ENCODE results near the gene DNAL4.
A peak's percentile ranks its signal among the peaks of the same experiment; 100 is the strongest.

Gene DNAL4

GRCh38 chr22:38828191-38828590 is 34.2 kb upstream of the DNAL4 start:
- peaks cover 0 to 2% (median 0%) of the 10 kb centered on the region in 5 experiments for H3K27me3 ChIP-seq (replicated peaks in 2 of 5; ENCODE audit: control insufficient read depth in 4 of 5, insufficient read depth in 5 of 5, low read length in 4 of 5)
- H3K4me1 ChIP-seq (ENCODE audit: control extremely low read depth in 1 of 4, control insufficient read depth in 4 of 4, insufficient read depth in 4 of 4, low read length in 3 of 4) = no peaks in the 10 kb centered on the region
- 86% methylated on average over 11 of the region's 11 CpGs for WGBS (ENCODE audit: insufficient coverage)
- DNase-seq = no peak
- H3K36me3 ChIP-seq (ENCODE audit: control insufficient read depth in 4 of 4, insufficient read depth in 4 of 4, low read length in 3 of 4) = no peaks in the 10 kb centered on the region
- ChIA-PET CTCF (interaction anchor here (0.8 to 1.7 kb wide), 4 partner anchors 10 to 174 kb away, joined by 3 to 6 read pairs (median 3); no protein-coding TSS in a partner anchor), POLR2A (no interaction called here)
- no peak overlapping the region for H3K27ac ChIP-seq (ENCODE audit: insufficient read depth in 1 of 2, low read depth in 1 of 2, low read length in 2 of 2, poor library complexity in 1 of 2, severe bottlenecking in 2 of 2)
- H3K4me3 ChIP-seq (ENCODE audit: control insufficient read depth in 1 of 7, extremely low read depth in 1 of 7, insufficient read depth in 4 of 7, low read depth in 2 of 7, low read length in 6 of 7) = no peak overlapping the region
- no peaks in the 10 kb centered on the region for H3K9me3 ChIP-seq (ENCODE audit: control extremely low read depth in 1 of 5, control insufficient read depth in 4 of 5, insufficient read depth in 2 of 5, low read depth in 1 of 5, low read length in 4 of 5)

- ChIA-PET CTCF (interaction anchor here (0.5 to 1.7 kb wide), 4 partner anchors 10 to 42 kb away, joined by 3 to 6 read pairs (median 4); no protein-coding TSS in a partner anchor), POLR2A (no interaction called here)
- H3K36me3 ChIP-seq (ENCODE audit: control insufficient read depth in 4 of 4, insufficient read depth in 4 of 4, low read length in 3 of 4) = no peaks in the 10 kb centered on the region
- H3K9me3 ChIP-seq (ENCODE audit: control extremely low read depth in 1 of 5, control insufficient read depth in 4 of 5, insufficient read depth in 2 of 5, low read depth in 1 of 5, low read length in 4 of 5) = no peaks in the 10 kb centered on the region
- H3K27ac ChIP-seq (ENCODE audit: insufficient read depth in 1 of 2, low read depth in 1 of 2, low read length in 2 of 2, poor library complexity in 1 of 2, severe bottlenecking in 2 of 2) = no peak overlapping the region
- H3K4me1 ChIP-seq (ENCODE audit: control extremely low read depth in 1 of 4, control insufficient read depth in 4 of 4, insufficient read depth in 4 of 4, low read length in 3 of 4) = no peaks in the 10 kb centered on the region
- DNase-seq = no peak
- H3K27me3 ChIP-seq (replicated peaks in 2 of 5; ENCODE audit: control insufficient read depth in 4 of 5, insufficient read depth in 5 of 5, low read length in 4 of 5) = peaks cover 0 to 2% (median 0%) of the 10 kb centered on the region in 5 experiments
- H3K4me3 ChIP-seq (ENCODE audit: control insufficient read depth in 1 of 7, extremely low read depth in 1 of 7, insufficient read depth in 4 of 7, low read depth in 2 of 7, low read length in 6 of 7) = no peak overlapping the region
Observed at GRCh38 chr22:38827510-38827909, 33.6 kb upstream of the DNAL4 start.

- Histone ChIP-seq H3K4me1 (ENCODE audit: control extremely low read depth in 1 of 4, control insufficient read depth in 4 of 4, insufficient read depth in 4 of 4, low read length in 3 of 4) (no peaks in the 10 kb centered on the region), H3K27me3 (replicated peaks in 2 of 5; ENCODE audit: control insufficient read depth in 4 of 5, insufficient read depth in 5 of 5, low read length in 4 of 5) (peaks cover 0 to 2% (median 0%) of the 10 kb centered on the region in 5 experiments), H3K4me3 (ENCODE audit: control insufficient read depth in 1 of 7, extremely low read depth in 1 of 7, insufficient read depth in 4 of 7, low read depth in 2 of 7, low read length in 6 of 7) (no peak overlapping the region), H3K36me3 (ENCODE audit: control insufficient read depth in 4 of 4, insufficient read depth in 4 of 4, low read length in 3 of 4) (no peaks in the 10 kb centered on the region), H3K27ac (ENCODE audit: insufficient read depth in 1 of 2, low read depth in 1 of 2, low read length in 2 of 2, poor library complexity in 1 of 2, severe bottlenecking in 2 of 2) (no peak overlapping the region), H3K9me3 (ENCODE audit: control extremely low read depth in 1 of 5, control insufficient read depth in 4 of 5, insufficient read depth in 2 of 5, low read depth in 1 of 5, low read length in 4 of 5) (no peaks in the 10 kb centered on the region)
- ChIA-PET CTCF (interaction anchor here (1.2 to 2.2 kb wide), 3 partner anchors 10 to 57 kb away, joined by 3 to 8 read pairs (median 4); no protein-coding TSS in a partner anchor), POLR2A (no interaction called here)
- DNase-seq = no peak
- WGBS (ENCODE audit: insufficient coverage) = 100% methylated on average over 1 of the region's 5 CpGs
Observed at GRCh38 chr22:38826801-38827200, 32.9 kb upstream of the DNAL4 start.

GRCh38 chr22:38826386-38826785 is 32.4 kb upstream of the DNAL4 start:
- Histone ChIP-seq H3K4me3 (ENCODE audit: control insufficient read depth in 1 of 7, extremely low read depth in 1 of 7, insufficient read depth in 4 of 7, low read depth in 2 of 7, low read length in 6 of 7) (no peak overlapping the region), H3K36me3 (ENCODE audit: control insufficient read depth in 4 of 4, insufficient read depth in 4 of 4, low read length in 3 of 4) (no peaks in the 10 kb centered on the region), H3K4me1 (ENCODE audit: control extremely low read depth in 1 of 4, control insufficient read depth in 4 of 4, insufficient read depth in 4 of 4, low read length in 3 of 4) (no peaks in the 10 kb centered on the region), H3K27ac (ENCODE audit: insufficient read depth in 1 of 2, low read depth in 1 of 2, low read length in 2 of 2, poor library complexity in 1 of 2, severe bottlenecking in 2 of 2) (no peak overlapping the region), H3K9me3 (ENCODE audit: control extremely low read depth in 1 of 5, control insufficient read depth in 4 of 5, insufficient read depth in 2 of 5, low read depth in 1 of 5, low read length in 4 of 5) (no peaks in the 10 kb centered on the region), H3K27me3 (replicated peaks in 2 of 5; ENCODE audit: control insufficient read depth in 4 of 5, insufficient read depth in 5 of 5, low read length in 4 of 5) (peaks cover 0 to 2% (median 0%) of the 10 kb centered on the region in 5 experiments)
- ChIA-PET CTCF (interaction anchor here (1.4 to 2.2 kb wide), 3 partner anchors 8 to 57 kb away, joined by 3 to 8 read pairs (median 4); no protein-coding TSS in a partner anchor), POLR2A (no interaction called here)
- no peak for DNase-seq
- WGBS (ENCODE audit: insufficient coverage) = 86% methylated on average over 12 of the region's 16 CpGs

GRCh38 chr22:38824585-38824984 is 30.6 kb upstream of the DNAL4 start:
- WGBS (ENCODE audit: insufficient coverage) = 25% methylated on average over 2 of the region's 4 CpGs
- POLR2A ChIA-PET = no interaction called here
- Histone ChIP-seq H3K4me3 (ENCODE audit: control insufficient read depth in 1 of 7, extremely low read depth in 1 of 7, insufficient read depth in 4 of 7, low read depth in 2 of 7, low read length in 6 of 7) (no peak overlapping the region), H3K27ac (ENCODE audit: insufficient read depth in 1 of 2, low read depth in 1 of 2, low read length in 2 of 2, poor library complexity in 1 of 2, severe bottlenecking in 2 of 2) (no peak overlapping the region), H3K27me3 (replicated peaks in 2 of 5; ENCODE audit: control insufficient read depth in 4 of 5, insufficient read depth in 5 of 5, low read length in 4 of 5) (no peaks in the 10 kb centered on the region), H3K36me3 (ENCODE audit: control insufficient read depth in 4 of 4, insufficient read depth in 4 of 4, low read length in 3 of 4) (no peaks in the 10 kb centered on the region), H3K4me1 (ENCODE audit: control extremely low read depth in 1 of 4, control insufficient read depth in 4 of 4, insufficient read depth in 4 of 4, low read length in 3 of 4) (no peaks in the 10 kb centered on the region), H3K9me3 (ENCODE audit: control extremely low read depth in 1 of 5, control insufficient read depth in 4 of 5, insufficient read depth in 2 of 5, low read depth in 1 of 5, low read length in 4 of 5) (no peaks in the 10 kb centered on the region)
- peak; percentile 78 to 92 (median 89) for DNase-seq
- CTCF ChIA-PET = interaction anchor here (0.6 to 2.2 kb wide), 5 partner anchors 9 to 481 kb away, joined by 3 to 8 read pairs (median 3); no protein-coding TSS in a partner anchor

GRCh38 chr22:38823637-38824036 is 29.7 kb upstream of the DNAL4 start:
- no peak for DNase-seq
- Histone ChIP-seq H3K4me3 (ENCODE audit: control insufficient read depth in 1 of 7, extremely low read depth in 1 of 7, insufficient read depth in 4 of 7, low read depth in 2 of 7, low read length in 6 of 7) (no peak overlapping the region), H3K9me3 (ENCODE audit: control extremely low read depth in 1 of 5, control insufficient read depth in 4 of 5, insufficient read depth in 2 of 5, low read depth in 1 of 5, low read length in 4 of 5) (no peaks in the 10 kb centered on the region), H3K36me3 (ENCODE audit: control insufficient read depth in 4 of 4, insufficient read depth in 4 of 4, low read length in 3 of 4) (no peaks in the 10 kb centered on the region), H3K4me1 (ENCODE audit: control extremely low read depth in 1 of 4, control insufficient read depth in 4 of 4, insufficient read depth in 4 of 4, low read length in 3 of 4) (no peaks in the 10 kb centered on the region), H3K27ac (ENCODE audit: insufficient read depth in 1 of 2, low read depth in 1 of 2, low read length in 2 of 2, poor library complexity in 1 of 2, severe bottlenecking in 2 of 2) (no peak overlapping the region), H3K27me3 (replicated peaks in 2 of 5; ENCODE audit: control insufficient read depth in 4 of 5, insufficient read depth in 5 of 5, low read length in 4 of 5) (no peaks in the 10 kb centered on the region)
- ChIA-PET CTCF (interaction anchor here (1.2 kb wide), 1 partner anchor 482 kb away, joined by 3 read pairs; no protein-coding TSS in a partner anchor), POLR2A (interaction anchor here (0.6 kb wide), 2 partner anchors 14 to 15 kb away, joined by 4 to 7 read pairs; no protein-coding TSS in a partner anchor)
- no CpG with 5 or more reads among the region's 2 CpGs for WGBS (ENCODE audit: insufficient coverage)

GRCh38 chr22:38823076-38823475 is 29.1 kb upstream of the DNAL4 start:
- ChIA-PET POLR2A (interaction anchor here (0.6 kb wide), 1 partner anchor 14 kb away, joined by 4 read pairs; no protein-coding TSS in a partner anchor), CTCF (interaction anchor here (1.2 kb wide), 1 partner anchor 482 kb away, joined by 3 read pairs; no protein-coding TSS in a partner anchor)
- Histone ChIP-seq H3K4me3 (ENCODE audit: control insufficient read depth in 1 of 7, extremely low read depth in 1 of 7, insufficient read depth in 4 of 7, low read depth in 2 of 7, low read length in 6 of 7) (no peak overlapping the region), H3K36me3 (ENCODE audit: control insufficient read depth in 4 of 4, insufficient read depth in 4 of 4, low read length in 3 of 4) (no peaks in the 10 kb centered on the region), H3K27ac (ENCODE audit: insufficient read depth in 1 of 2, low read depth in 1 of 2, low read length in 2 of 2, poor library complexity in 1 of 2, severe bottlenecking in 2 of 2) (no peak overlapping the region), H3K9me3 (ENCODE audit: control extremely low read depth in 1 of 5, control insufficient read depth in 4 of 5, insufficient read depth in 2 of 5, low read depth in 1 of 5, low read length in 4 of 5) (no peaks in the 10 kb centered on the region), H3K27me3 (replicated peaks in 2 of 5; ENCODE audit: control insufficient read depth in 4 of 5, insufficient read depth in 5 of 5, low read length in 4 of 5) (no peaks in the 10 kb centered on the region), H3K4me1 (ENCODE audit: control extremely low read depth in 1 of 4, control insufficient read depth in 4 of 4, insufficient read depth in 4 of 4, low read length in 3 of 4) (no peaks in the 10 kb centered on the region)
- 92% methylated on average over 2 of the region's 4 CpGs for WGBS (ENCODE audit: insufficient coverage)
- no peak for DNase-seq

All from common myeloid progenitor, CD34-positive (primary cell).